Skeletal muscle tissue (tissue), 4 donors: Measurements from ENCODE around the gene TSPAN11. TPM values are rescaled to one million over a fixed set of nuclear protein-coding genes. Genes with fewer than 3 reads are reported as not detected.

Source experiments
- H3K27ac ChIP-seq: one replicate; pipeline ENCODE4 v1.7.0; 2013; ENCODE audit warnings: mild to moderate bottlenecking, low read depth, low read length, inconsistent platforms
- H3K27me3 ChIP-seq, 3 donors: one replicate each; pipeline ENCODE4 v1.7.0; 2013; ENCODE audit warnings: low read length in 3 of 3; ENCODE audit not compliant: control insufficient read depth in 3 of 3, insufficient read depth in 3 of 3
- H3K36me3 ChIP-seq, 3 donors: one replicate each; pipeline ENCODE4 v1.7.0; 2013; ENCODE audit warnings: low read length in 3 of 3; ENCODE audit not compliant: control insufficient read depth in 3 of 3, insufficient read depth in 3 of 3
- H3K4me1 ChIP-seq, 3 donors: one replicate each; pipeline ENCODE4 v1.7.0; 2013; ENCODE audit warnings: low read length in 3 of 3, mild to moderate bottlenecking in 3 of 3; ENCODE audit not compliant: control insufficient read depth in 3 of 3, insufficient read depth in 3 of 3
- H3K4me3 ChIP-seq, 3 donors: one replicate each; pipeline ENCODE4 v1.7.0; 2013; ENCODE audit warnings: low read length in 3 of 3
- H3K9ac ChIP-seq, 3 donors: one replicate each; pipeline ENCODE4 v1.7.0; 2013; ENCODE audit warnings: low read length in 3 of 3, mild to moderate bottlenecking in 3 of 3, moderate library complexity in 2 of 3, low read depth in 1 of 3
- H3K9me3 ChIP-seq, 3 donors: one replicate each; pipeline ENCODE4 v1.7.0; 2013; ENCODE audit warnings: low read length in 3 of 3; ENCODE audit not compliant: control insufficient read depth in 3 of 3
- total RNA-seq: library from RNA; depleted of rRNA; stranded (reverse); fragments of >200 nt; gene quantifications from one replicate; pipeline ENCODE4 v1.2.3, GENCODE V29; 2014
- donor health status: Osteomylitis.

TSPAN11 gene
- total RNA-seq, 1 donor from 2014 or later, result 7.3 TPM

GRCh38 chr12:31003861-31004640, 77.5 kb downstream of the TSPAN11 start:
- Histone ChIP-seq H3K4me3 (no peak overlapping the region), H3K9ac (no peak overlapping the region), H3K9me3 (no peaks in the 10 kb centered on the region), H3K4me1 (peaks cover 6 to 10% (median 7%) of the 10 kb centered on the region in 3 donors), H3K27me3 (peaks cover 0 to 6% (median 0%) of the 10 kb centered on the region in 3 donors), H3K27ac (no peak overlapping the region), H3K36me3 (no peaks in the 10 kb centered on the region)

- Histone ChIP-seq H3K27ac (no peak overlapping the region), H3K27me3 (peaks cover 0 to 6% (median 0%) of the 10 kb centered on the region in 3 donors), H3K36me3 (no peaks in the 10 kb centered on the region), H3K4me3 (no peak overlapping the region), H3K9ac (no peak overlapping the region), H3K9me3 (no peaks in the 10 kb centered on the region), H3K4me1 (peaks cover 6 to 10% (median 7%) of the 10 kb centered on the region in 3 donors)
Observed at GRCh38 chr12:31004666-31005065, 78.1 kb downstream of the TSPAN11 start.

- Histone ChIP-seq H3K9me3 (no peaks in the 10 kb centered on the region), H3K36me3 (no peaks in the 10 kb centered on the region), H3K4me1 (peaks cover 6 to 8% (median 7%) of the 10 kb centered on the region in 3 donors), H3K27ac (peak overlapping the region; percentile 30), H3K4me3 (no peak overlapping the region), H3K27me3 (peaks cover 0 to 6% (median 0%) of the 10 kb centered on the region in 3 donors), H3K9ac (no peak overlapping the region)
Observed at GRCh38 chr12:31005256-31005943, 78.9 kb downstream of the TSPAN11 start.

- Histone ChIP-seq H3K9ac (no peak overlapping the region), H3K36me3 (no peaks in the 10 kb centered on the region), H3K4me1 (peaks cover 6 to 8% (median 7%) of the 10 kb centered on the region in 3 donors), H3K27me3 (peaks cover 0 to 6% (median 0%) of the 10 kb centered on the region in 3 donors), H3K9me3 (no peaks in the 10 kb centered on the region), H3K27ac (peak overlapping the region; percentile 30), H3K4me3 (no peak overlapping the region)
Observed at GRCh38 chr12:31005944-31006361, 79.4 kb downstream of the TSPAN11 start.

GRCh38 chr12:31006416-31007152, 80.0 kb downstream of the TSPAN11 start:
- Histone ChIP-seq H3K27me3 (peaks cover 0 to 6% (median 0%) of the 10 kb centered on the region in 3 donors), H3K4me1 (peaks cover 6 to 8% (median 7%) of the 10 kb centered on the region in 3 donors), H3K4me3 (no peak overlapping the region), H3K9me3 (no peaks in the 10 kb centered on the region), H3K27ac (no peak overlapping the region), H3K36me3 (no peaks in the 10 kb centered on the region), H3K9ac (no peak overlapping the region)

- no peak overlapping the region for H3K4me3 ChIP-seq
- no peaks in the 10 kb centered on the region for H3K9me3 ChIP-seq
- no peaks in the 10 kb centered on the region for H3K36me3 ChIP-seq
- H3K27ac ChIP-seq, result no peak overlapping the region
- H3K4me1 ChIP-seq, result peaks cover 6 to 8% (median 7%) of the 10 kb centered on the region in 3 donors
- H3K27me3 ChIP-seq, result peaks cover 0 to 6% (median 0%) of the 10 kb centered on the region in 3 donors
- H3K9ac ChIP-seq, result no peak overlapping the region
Observed at GRCh38 chr12:31007153-31007495, 80.6 kb downstream of the TSPAN11 start.

- peaks cover 0 to 6% (median 0%) of the 10 kb centered on the region in 3 donors for H3K27me3 ChIP-seq
- no peak overlapping the region for H3K9ac ChIP-seq
- no peaks in the 10 kb centered on the region for H3K36me3 ChIP-seq
- no peaks in the 10 kb centered on the region for H3K9me3 ChIP-seq
- no peak overlapping the region for H3K4me3 ChIP-seq
- peaks cover 6 to 8% (median 7%) of the 10 kb centered on the region in 3 donors for H3K4me1 ChIP-seq
- H3K27ac ChIP-seq, result no peak overlapping the region
Observed at GRCh38 chr12:31007636-31008175, 81.2 kb downstream of the TSPAN11 start.

- Histone ChIP-seq H3K4me1 (peaks cover 6 to 8% (median 7%) of the 10 kb centered on the region in 3 donors), H3K4me3 (no peak overlapping the region), H3K9me3 (no peaks in the 10 kb centered on the region), H3K27me3 (peaks cover 0 to 2% (median 0%) of the 10 kb centered on the region in 3 donors), H3K27ac (no peak overlapping the region), H3K9ac (no peak overlapping the region), H3K36me3 (no peaks in the 10 kb centered on the region)
Observed at GRCh38 chr12:31008241-31008761, 81.8 kb downstream of the TSPAN11 start.

GRCh38 chr12:31008961-31009840, 82.7 kb downstream of the TSPAN11 start:
- Histone ChIP-seq H3K9ac (no peak overlapping the region), H3K36me3 (no peaks in the 10 kb centered on the region), H3K9me3 (no peaks in the 10 kb centered on the region), H3K4me1 (peaks cover 6 to 8% (median 7%) of the 10 kb centered on the region in 3 donors), H3K27me3 (no peaks in the 10 kb centered on the region), H3K4me3 (no peak overlapping the region), H3K27ac (no peak overlapping the region)
